GM23248 (cell line): ENCODE measurements around the gene LRBA.

Experiments used
- EZH2 ChIP-seq: fragments of 200-600 bp; sonication (generic); IDR thresholded peaks from 2 replicates; pipeline ENCODE4 v1.6.1; 2018; ENCODE audit warnings: antibody characterized with exemption, mild to moderate bottlenecking; ENCODE audit not compliant: insufficient read depth, poor library complexity, severe bottlenecking
- EZH2phosphoT487 ChIP-seq: fragments of 200-600 bp; sonication (generic); IDR thresholded peaks from 2 replicates; pipeline ENCODE4 v1.6.1; 2018; ENCODE audit warnings: antibody characterized with exemption, moderate library complexity, mild to moderate bottlenecking, low read depth; ENCODE audit not compliant: insufficient read depth

- no peak for TF ChIP-seq EZH2
- TF ChIP-seq EZH2phosphoT487, result no peak
Observed at GRCh38 chr4:150251752-150252190, 763.3 kb downstream of the LRBA start.
